HCT116 (cell line): ENCODE results near the gene CNOT10. TPM values are rescaled to one million over a fixed set of nuclear protein-coding genes. Genes with fewer than 3 reads are reported as not detected.

Experiments
- ATAC-seq: fragments of 200-7000 bp; cut with Tn5 transposase; 2 replicates; pipeline ENCODE4 v1.9.1; 2020; ENCODE audit warnings: mild to moderate bottlenecking, moderate library complexity
- BruUV-seq: library from RNA; stranded (reverse); fragments of 400-500 nt; replicated peaks from 2 replicates; lab custom pipeline; 2021; lab: Mats Ljungman, UMichigan
- CTCF ChIA-PET: fragments of 300-600 bp; sonication (Branson Sonifier 250); formaldehyde crosslinking; loops from one replicate; lab custom pipeline; 2021; ENCODE audit warnings: antibody characterized with exemption; lab: Charles Lee
- POLR2A ChIA-PET: fragments of 300-600, 350-600 bp; sonication (Branson Sonifier 250); formaldehyde crosslinking; loops from one replicate; lab custom pipeline; 2021; ENCODE audit warnings: antibody characterized with exemption; lab: Charles Lee
- RAD21 ChIA-PET, 2 experiments: fragments of 300-600 bp; sonication (Branson Sonifier 250); formaldehyde crosslinking; loops; one replicate each; lab custom pipeline; 2023; ENCODE audit warnings: low total read pairs in 2 of 2; ENCODE audit not compliant: uncharacterized antibody in 2 of 2, unreplicated experiment in 2 of 2, low non-redundant PET in 1 of 2; lab: Charles Lee
- DNase-seq: peaks from one replicate; pipeline ENCODE4 v3.0.0-alpha.2; 2010; ENCODE audit warnings: low read depth, low spot score
- H2AFZ ChIP-seq: fragments of 200-600 bp; shearing (Covaris generic), sonication (generic); 2 replicates; pipeline ENCODE4 v1.6.1; 2017; ENCODE audit warnings: low read depth, mixed run types, mixed read lengths, antibody characterized with exemption, low read length; ENCODE audit not compliant: poor library complexity, severe bottlenecking
- H3K27ac ChIP-seq: 2 replicates; pipeline ENCODE4 v1.5.1; 2012; ENCODE audit warnings: low read depth, low read length
- H3K27me3 ChIP-seq: fragments of 200-600 bp; sonication (generic); 2 replicates; pipeline ENCODE4 v1.6.1; 2016; ENCODE audit warnings: mixed run types, low read length, mixed read lengths; ENCODE audit not compliant: insufficient read depth
- H3K36me3 ChIP-seq, 2 experiments: fragments of 200-500 bp in 1 of 2; fragments of 200-600 bp in 1 of 2; sonication (Bioruptor generic) in 1 of 2; sonication (generic) in 1 of 2; 2 replicates each; pipeline versions ENCODE4 v1.5.1 to v1.6.1; 2014 to 2016; ENCODE audit warnings: low read length in 2 of 2, inconsistent platforms in 1 of 2, mixed read lengths in 1 of 2, mixed run types in 1 of 2; ENCODE audit not compliant: insufficient read depth in 2 of 2, control insufficient read depth in 1 of 2
- H3K4me1 ChIP-seq, 2 experiments: fragments of 200-600 bp in 1 of 2; sonication (generic) in 1 of 2; 2 replicates each; pipeline versions ENCODE4 v1.5.1 to v1.6.1; 2012 to 2017; ENCODE audit warnings: low read length in 2 of 2, inconsistent platforms in 1 of 2, mild to moderate bottlenecking in 1 of 2, mixed read lengths in 1 of 2, mixed run types in 1 of 2, moderate library complexity in 1 of 2; ENCODE audit not compliant: insufficient read depth in 2 of 2, control insufficient read depth in 1 of 2
- H3K4me2 ChIP-seq: fragments of 200-600 bp; sonication (generic); 2 replicates; pipeline ENCODE4 v1.6.1; 2017; ENCODE audit warnings: mixed run types, low read length, mixed read lengths
- H3K4me3 ChIP-seq, 2 experiments: fragments of 200-600 bp in 1 of 2; sonication (generic) in 1 of 2; replicated peaks in 1 of 2; 2 replicates each; pipeline ENCODE4 v1.5.1; 2011 to 2016; ENCODE audit warnings: low read length in 2 of 2, control low read depth in 1 of 2, low read depth in 1 of 2, mild to moderate bottlenecking in 1 of 2, mixed read lengths in 1 of 2, mixed run types in 1 of 2
- H3K79me2 ChIP-seq: fragments of 200-600 bp; sonication (generic); 2 replicates; pipeline ENCODE4 v1.6.1; 2017; ENCODE audit warnings: mild to moderate bottlenecking, mixed run types, low read length, moderate library complexity, mixed read lengths; ENCODE audit not compliant: insufficient read depth
- H3K9ac ChIP-seq: fragments of 200-600 bp; sonication (generic); 2 replicates; pipeline ENCODE4 v1.6.1; 2016; ENCODE audit warnings: low read length, mixed read lengths
- H3K9me2 ChIP-seq: fragments of 200-600 bp; sonication (generic), shearing (Covaris generic); 2 replicates; pipeline ENCODE4 v1.6.1; 2017; ENCODE audit warnings: mixed run types, mild to moderate bottlenecking, moderate library complexity; ENCODE audit not compliant: insufficient read depth
- H3K9me3 ChIP-seq, 2 experiments: fragments of 200-500 bp in 1 of 2; fragments of 200-600 bp in 1 of 2; sonication (Bioruptor generic) in 1 of 2; sonication (generic) in 1 of 2; 2 replicates each; pipeline ENCODE4 v1.6.1; 2014 to 2017; ENCODE audit warnings: low read length in 2 of 2, mixed read lengths in 2 of 2, inconsistent platforms in 1 of 2, low read depth in 1 of 2, mild to moderate bottlenecking in 1 of 2, mixed run types in 1 of 2, moderate library complexity in 1 of 2; ENCODE audit not compliant: control insufficient read depth in 1 of 2, insufficient read depth in 1 of 2
- H4K20me1 ChIP-seq: fragments of 200-600 bp; sonication (generic), shearing (Covaris generic); 2 replicates; pipeline ENCODE4 v1.6.1; 2017; ENCODE audit warnings: mixed run types, mild to moderate bottlenecking, moderate library complexity; ENCODE audit not compliant: insufficient read depth
- ATF3 ChIP-seq: IDR thresholded peaks from 2 replicates; pipeline ENCODE4 v1.6.1; 2012
- CBX3 ChIP-seq: IDR thresholded peaks from 2 replicates; pipeline ENCODE4 v1.6.1; 2012; ENCODE audit warnings: low read depth
- CEBPB ChIP-seq: IDR thresholded peaks from 2 replicates; pipeline ENCODE4 v1.6.1; 2012; ENCODE audit warnings: low read depth
- CTCF ChIP-seq, 3 experiments: fragments of 200-600 bp in 1 of 3; sonication (generic) in 1 of 3; IDR thresholded peaks in 2 of 3; conservative IDR thresholded peaks in 1 of 3; 2 replicates each; pipeline ENCODE4 v1.5.1; 2012 to 2017; ENCODE audit warnings: low read depth in 2 of 3, low read length in 2 of 3, antibody characterized with exemption in 1 of 3, borderline replicate concordance in 1 of 3, control low read depth in 1 of 3, mild to moderate bottlenecking in 1 of 3, mixed read lengths in 1 of 3, mixed run types in 1 of 3, moderate library complexity in 1 of 3; ENCODE audit not compliant: insufficient read depth in 1 of 3
- EZH2 ChIP-seq: fragments of 200-600 bp; sonication (generic); IDR thresholded peaks from 2 replicates; pipeline ENCODE4 v1.6.1; 2017; ENCODE audit warnings: antibody characterized with exemption, mixed run types
- FOSL1 ChIP-seq: IDR thresholded peaks from 2 replicates; pipeline ENCODE4 v1.6.1; 2012; ENCODE audit warnings: low read depth
- JUND ChIP-seq: IDR thresholded peaks from 2 replicates; pipeline ENCODE4 v1.6.1; 2012
- MAX ChIP-seq: IDR thresholded peaks from 2 replicates; pipeline ENCODE4 v1.6.1; 2012
- POLR2A ChIP-seq: IDR thresholded peaks from 2 replicates; pipeline ENCODE4 v1.7.0; 2011; ENCODE audit warnings: borderline replicate concordance; ENCODE audit not compliant: insufficient read depth, insufficient read length; ENCODE audit errors: extremely low read depth
- REST ChIP-seq: IDR thresholded peaks from 2 replicates; pipeline ENCODE4 v1.6.1; 2012; ENCODE audit warnings: low read depth
- SIN3A ChIP-seq: IDR thresholded peaks from 2 replicates; pipeline ENCODE4 v1.6.1; 2012; ENCODE audit warnings: low read depth
- SP1 ChIP-seq: IDR thresholded peaks from 2 replicates; pipeline ENCODE4 v1.6.1; 2012; ENCODE audit warnings: low read depth
- SRF ChIP-seq: IDR thresholded peaks from 2 replicates; pipeline ENCODE4 v1.6.1; 2012; ENCODE audit warnings: low read depth
- TCF7L2 ChIP-seq: IDR thresholded peaks from 2 replicates; pipeline ENCODE4 v1.7.0; 2011; ENCODE audit warnings: borderline replicate concordance, inconsistent platforms; ENCODE audit not compliant: insufficient read depth, insufficient read length; ENCODE audit errors: extremely low read depth
- YY1 ChIP-seq: IDR thresholded peaks from 2 replicates; pipeline ENCODE4 v1.6.1; 2011; ENCODE audit warnings: low read length, low read depth, moderate library complexity, mild to moderate bottlenecking; ENCODE audit not compliant: insufficient replicate concordance; ENCODE audit errors: extremely low read depth
- ZBTB33 ChIP-seq: IDR thresholded peaks from 2 replicates; pipeline ENCODE4 v1.6.1; 2011; ENCODE audit warnings: mild to moderate bottlenecking, low read length, moderate library complexity; ENCODE audit not compliant: insufficient replicate concordance; ENCODE audit errors: extremely low read depth
- ZNF274 ChIP-seq: fragments of 200-500 bp; sonication (Bioruptor generic); IDR thresholded peaks from 2 replicates; pipeline ENCODE4 v1.6.1; 2014; ENCODE audit warnings: mild to moderate bottlenecking, low read depth, low read length, inconsistent platforms
- intact Hi-C: fragments of 100-400 bp; cut with micrococcal nuclease; formaldehyde crosslinking; loops from 2 replicates; pipeline ENCODE4 v1.10.0; 2022
- total RNA-seq: library from RNA; stranded (reverse); gene quantifications from one replicate; pipeline ENCODE4 v1.2.1, GENCODE V29; 2021; ENCODE audit not compliant: unreplicated experiment

The CNOT10 gene
- total RNA-seq, 1 experiment from 2014 or later: 47.4 TPM

- H3K4me1 ChIP-seq: no peaks in the 10 kb centered on the region
- H3K9me3 ChIP-seq: no peaks in the 10 kb centered on the region
- intact Hi-C loops: no loop called here
- no peak for ATAC-seq
- no peak overlapping the region for H3K27ac ChIP-seq
- H3K4me3 ChIP-seq: no peak overlapping the region
- no peaks in the 10 kb centered on the region for H3K36me3 ChIP-seq
- RAD21 ChIA-PET: no interaction called here
- no peak for DNase-seq
- H3K4me2 ChIP-seq: no peak overlapping the region
- H3K9ac ChIP-seq: no peak overlapping the region
- H3K9me2 ChIP-seq: no peaks in the 10 kb centered on the region
- POLR2A ChIA-PET: no interaction called here
- no peaks in the 10 kb centered on the region for H4K20me1 ChIP-seq
- H3K27me3 ChIP-seq: no peaks in the 10 kb centered on the region
- H2AFZ ChIP-seq: no peak overlapping the region
- TF ChIP-seq SIN3A (no peak), POLR2A (no peak), FOSL1 (no peak), TCF7L2 (no peak), REST (no peak), JUND (no peak), ZNF274 (no peak), SRF (no peak), EZH2 (no peak), CBX3 (no peak), YY1 (no peak), CEBPB (no peak), ATF3 (no peak), CTCF (IDR thresholded peaks at IDR 0.05 in 2 of 3, conservative IDR thresholded peaks at IDR 0.05 in 1 of 3; ENCODE audit: borderline replicate concordance in 1 of 3, insufficient read depth in 1 of 3, low read depth in 2 of 3, low read length in 2 of 3) (no peak), ZBTB33 (no peak), MAX (no peak), SP1 (no peak)
- TF ChIP-seq, all 23 proteins: peak for 0
- CTCF ChIA-PET: no interaction called here
- BruUV-seq: no TSS peak
- no peaks in the 10 kb centered on the region for H3K79me2 ChIP-seq
Observed at GRCh38 chr3:32643354-32643753, 41.6 kb upstream of the CNOT10 start.
